SK-N-SH (cell line): Measurements from ENCODE around the gene COL26A1. TPM values are rescaled to one million over a fixed set of nuclear protein-coding genes. Genes with fewer than 3 reads are reported as not detected.

Experiments
- CTCF ChIA-PET: fragments of 300-600, 350-600 bp; formaldehyde crosslinking; extraction: SDS; loops from one replicate; lab custom pipeline; 2021; lab: Yijun Ruan, JAX
- POLR2A ChIA-PET: fragments of 350-600 bp; sonication (Branson Sonifier 250); formaldehyde crosslinking; extraction: SDS; loops from one replicate; lab custom pipeline; 2020; ENCODE audit warnings: antibody characterized with exemption, inconsistent platforms; lab: Yijun Ruan, JAX
- DNase-seq: peaks from one replicate; pipeline ENCODE4 v3.0.0; 2012
- H2AFZ ChIP-seq: fragments of 200-600 bp; sonication (generic); 2 replicates; pipeline ENCODE4 v1.8.1; 2016; ENCODE audit warnings: antibody characterized with exemption, mild to moderate bottlenecking, low read depth
- H3F3A ChIP-seq: fragments of 200-600 bp; sonication (generic); replicated peaks from 2 replicates; pipeline ENCODE3; 2016; ENCODE audit warnings: antibody characterized with exemption, mild to moderate bottlenecking; ENCODE audit not compliant: insufficient read depth
- H3K27ac ChIP-seq, 2 experiments: fragments of 200-500 bp in 1 of 2; fragments of 200-600 bp in 1 of 2; sonication (Bioruptor generic) in 1 of 2; sonication (generic), shearing (Covaris generic) in 1 of 2; 2 replicates each; pipeline versions ENCODE4 v1.5.1 to v1.6.1; 2014 to 2016; ENCODE audit warnings: low read depth in 2 of 2, inconsistent platforms in 1 of 2, low read length in 1 of 2, mild to moderate bottlenecking in 1 of 2, mixed read lengths in 1 of 2
- H3K27me3 ChIP-seq: fragments of 200-600 bp; sonication (generic), shearing (Covaris generic); 2 replicates; pipeline ENCODE4 v1.6.1; 2016; ENCODE audit warnings: mixed run types; ENCODE audit not compliant: insufficient read depth
- H3K36me3 ChIP-seq, 2 experiments: fragments of 200-500 bp in 1 of 2; fragments of 200-600 bp in 1 of 2; sonication (Bioruptor generic) in 1 of 2; sonication (generic) in 1 of 2; replicated peaks in 1 of 2; 2 replicates each; pipeline versions ENCODE3 to v1.5.1; 2014 to 2016; ENCODE audit warnings: low read length in 1 of 2, mild to moderate bottlenecking in 1 of 2; ENCODE audit not compliant: insufficient read depth in 2 of 2, control insufficient read depth in 1 of 2
- H3K4me1 ChIP-seq, 2 experiments: fragments of 200-500 bp in 1 of 2; fragments of 200-600 bp in 1 of 2; sonication (Bioruptor generic) in 1 of 2; sonication (generic), shearing (Covaris generic) in 1 of 2; 2 replicates each; pipeline versions ENCODE4 v1.5.1 to v1.6.1; 2014 to 2016; ENCODE audit warnings: low read depth in 1 of 2, low read length in 1 of 2, mixed run types in 1 of 2; ENCODE audit not compliant: insufficient read depth in 2 of 2, control insufficient read depth in 1 of 2
- H3K4me2 ChIP-seq: fragments of 200-600 bp; sonication (generic), shearing (Covaris generic); 2 replicates; pipeline ENCODE4 v1.6.1; 2017; ENCODE audit warnings: mixed run types
- H3K4me3 ChIP-seq, 2 experiments: fragments of 200-500 bp in 1 of 2; fragments of 200-600 bp in 1 of 2; sonication (Bioruptor generic) in 1 of 2; sonication (generic), shearing (Covaris generic) in 1 of 2; 2 replicates each; pipeline versions ENCODE4 v1.5.1 to v1.8.1; 2014 to 2016; ENCODE audit warnings: low read depth in 2 of 2, inconsistent platforms in 1 of 2, low read length in 1 of 2, mild to moderate bottlenecking in 1 of 2, mixed read lengths in 1 of 2, moderate library complexity in 1 of 2
- H3K79me2 ChIP-seq: fragments of 200-600 bp; sonication (generic); 2 replicates; pipeline ENCODE4 v1.8.1; 2017; ENCODE audit warnings: mild to moderate bottlenecking; ENCODE audit not compliant: insufficient read depth
- H3K9ac ChIP-seq: fragments of 200-600 bp; sonication (generic); 2 replicates; pipeline ENCODE4 v1.6.1; 2017; ENCODE audit warnings: mixed run types
- H3K9me2 ChIP-seq: fragments of 200-600 bp; sonication (generic); 2 replicates; pipeline ENCODE4 v1.6.1; 2017; ENCODE audit warnings: mixed run types
- H3K9me3 ChIP-seq: fragments of 200-600 bp; sonication (generic); 2 replicates; pipeline ENCODE4 v1.6.1; 2017; ENCODE audit warnings: mixed run types, mild to moderate bottlenecking, moderate library complexity
- H4K20me1 ChIP-seq: fragments of 200-600 bp; sonication (generic); 2 replicates; pipeline ENCODE4 v1.6.1; 2017; ENCODE audit warnings: mild to moderate bottlenecking, mixed run types; ENCODE audit not compliant: insufficient read depth
- CHD2 ChIP-seq: fragments of 150-350 bp; IDR thresholded peaks from 2 replicates; pipeline ENCODE4 v1.6.1; 2018; ENCODE audit warnings: low read length; ENCODE audit not compliant: partially characterized antibody
- ELF1 ChIP-seq: IDR thresholded peaks from 2 replicates; pipeline ENCODE4 v1.4.0; 2012
- FOSL2 ChIP-seq: IDR thresholded peaks from 2 replicates; pipeline ENCODE4 v1.4.0; 2012; ENCODE audit warnings: low read depth, mild to moderate bottlenecking, moderate library complexity, borderline replicate concordance
- FOXJ3 ChIP-seq: sonication (generic); formaldehyde crosslinking; IDR thresholded peaks from 2 replicates; pipeline ENCODE4 v1.5.1; 2020; ENCODE audit warnings: mild to moderate bottlenecking, missing genetic modification reagents
- FOXM1 ChIP-seq: IDR thresholded peaks from 2 replicates; pipeline ENCODE4 v1.4.0; 2012; ENCODE audit warnings: low read depth, mild to moderate bottlenecking
- GABPA ChIP-seq: IDR thresholded peaks from 2 replicates; pipeline ENCODE4 v1.4.0; 2012; ENCODE audit warnings: low read depth, mild to moderate bottlenecking
- GATA2 ChIP-seq: sonication (generic); formaldehyde crosslinking; IDR thresholded peaks from 2 replicates; pipeline ENCODE4 v1.5.0; 2020; ENCODE audit warnings: mild to moderate bottlenecking, missing genetic modification reagents
- JUND ChIP-seq: IDR thresholded peaks from 2 replicates; pipeline ENCODE4 v1.4.0; 2012
- MEF2A ChIP-seq: IDR thresholded peaks from 2 replicates; pipeline ENCODE4 v1.4.0; 2012; ENCODE audit warnings: low read depth, borderline replicate concordance
- MXI1 ChIP-seq: IDR thresholded peaks from 2 replicates; pipeline ENCODE4 v1.6.1; 2012; ENCODE audit warnings: mild to moderate bottlenecking, low read depth, low read length, improper control_type of control experiment
- NFIC ChIP-seq: IDR thresholded peaks from 2 replicates; pipeline ENCODE4 v1.4.0; 2012; ENCODE audit warnings: borderline replicate concordance
- RAD21 ChIP-seq: IDR thresholded peaks from 2 replicates; pipeline ENCODE4 v1.6.1; 2012; ENCODE audit warnings: mild to moderate bottlenecking, low read length
- RCOR1 ChIP-seq: fragments of 150-350 bp; IDR thresholded peaks from 2 replicates; pipeline ENCODE4 v1.6.1; 2017; ENCODE audit warnings: antibody characterized with exemption, low read length
- RFX5 ChIP-seq: IDR thresholded peaks from 2 replicates; pipeline ENCODE4 v1.6.1; 2012; ENCODE audit warnings: mild to moderate bottlenecking, improper control_type of control experiment, low read length
- RXRA ChIP-seq: IDR thresholded peaks from 2 replicates; pipeline ENCODE4 v1.4.0; 2012; ENCODE audit warnings: low read depth, mild to moderate bottlenecking, borderline replicate concordance
- SMC3 ChIP-seq: IDR thresholded peaks from 2 replicates; pipeline ENCODE4 v1.6.1; 2012; ENCODE audit warnings: low read depth, low read length, improper control_type of control experiment
- TAF1 ChIP-seq: IDR thresholded peaks from 2 replicates; pipeline ENCODE4 v1.6.1; 2012; ENCODE audit warnings: low read depth, mild to moderate bottlenecking, low read length, moderate library complexity, borderline replicate concordance
- TCF12 ChIP-seq: IDR thresholded peaks from 2 replicates; pipeline ENCODE4 v1.4.0; 2012
- TEAD4 ChIP-seq: IDR thresholded peaks from 2 replicates; pipeline ENCODE4 v1.4.0; 2012; ENCODE audit warnings: mild to moderate bottlenecking, borderline replicate concordance; ENCODE audit not compliant: insufficient read depth
- YY1 ChIP-seq: IDR thresholded peaks from 2 replicates; pipeline ENCODE4 v1.4.0; 2012; ENCODE audit warnings: low read depth, mild to moderate bottlenecking
- WGBS: methylation state at CpG from one replicate; pipeline ENCODE4 v1.1.6; 2017; ENCODE audit warnings: low lambda C conversion rate; 5-methylcytosine and 5-hydroxymethylcytosine counted together
- polyA plus RNA-seq, 3 experiments: library from polyadenylated mRNA; depleted of rRNA; stranded (reverse); fragments of >200 nt; gene quantifications; 2 replicates each; pipeline ENCODE4 v1.2.3, GENCODE V29; 2012
- TF ChIP-seq, protein P1 (sequence below): fragments of 150-350 bp; IDR thresholded peaks from 2 replicates; pipeline ENCODE4 v1.6.1; 2017; ENCODE audit warnings: antibody characterized with exemption, low read length, low read depth, borderline replicate concordance
- TF ChIP-seq, protein P2 (sequence below): fragments of 200-600 bp; sonication (generic); IDR thresholded peaks from 2 replicates; pipeline ENCODE4 v1.6.1; 2017; ENCODE audit warnings: antibody characterized with exemption, mild to moderate bottlenecking, moderate library complexity
- TF ChIP-seq, protein P3 (sequence below): IDR thresholded peaks from 2 replicates; pipeline ENCODE4 v1.4.0; 2012; ENCODE audit warnings: low read depth
- TF ChIP-seq, protein P4 (sequence below): IDR thresholded peaks from 2 replicates; pipeline ENCODE4 v1.4.0; 2012; ENCODE audit warnings: low read depth, borderline replicate concordance
- TF ChIP-seq, protein P5 (sequence below): IDR thresholded peaks from 2 replicates; pipeline ENCODE4; 2012

COL26A1 gene
- polyA plus RNA-seq, 1 of the 3 experiments (the other 2 are of a cell fraction), result 0.05 TPM

DNA sequence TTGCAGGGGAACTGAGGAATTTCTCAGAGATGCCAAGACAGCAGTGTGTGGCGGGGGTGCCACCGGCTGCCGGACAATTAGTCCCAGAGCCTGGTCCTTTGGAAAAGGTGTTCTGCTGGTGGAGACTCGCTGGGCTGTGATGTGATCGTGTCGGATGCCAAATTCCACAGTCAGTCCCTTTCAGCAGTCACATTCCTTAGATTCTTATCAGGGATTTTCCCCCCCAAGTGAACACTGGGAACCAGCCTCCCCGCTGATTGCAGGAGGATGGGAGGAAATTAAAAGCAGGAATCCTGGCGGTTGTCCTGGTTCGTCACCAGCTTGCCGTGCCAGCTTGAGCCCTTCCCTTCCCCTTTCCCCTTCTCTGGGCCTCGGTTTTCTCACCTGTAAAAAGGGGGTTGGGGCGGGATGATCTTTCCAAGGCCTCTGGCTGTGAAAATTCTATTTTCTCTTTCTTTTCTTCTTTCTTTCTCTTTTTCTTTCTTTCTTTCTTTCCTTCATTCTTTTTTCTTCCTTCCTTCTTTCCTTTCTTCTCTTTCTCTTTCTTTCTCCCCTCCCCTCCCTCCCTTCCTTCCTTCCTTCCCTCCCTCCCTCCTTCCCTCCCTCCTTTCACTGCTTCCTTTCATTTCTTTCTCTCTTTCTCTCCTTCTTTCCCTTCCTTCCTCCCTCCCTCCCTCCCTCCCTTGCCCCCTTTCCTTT lies 39.6 kb downstream of the COL26A1 start (continued):
- peak; percentile 35; the same call in 1 of the 2 replicates for TF ChIP-seq TAF1
- TF ChIP-seq, protein P1, sequence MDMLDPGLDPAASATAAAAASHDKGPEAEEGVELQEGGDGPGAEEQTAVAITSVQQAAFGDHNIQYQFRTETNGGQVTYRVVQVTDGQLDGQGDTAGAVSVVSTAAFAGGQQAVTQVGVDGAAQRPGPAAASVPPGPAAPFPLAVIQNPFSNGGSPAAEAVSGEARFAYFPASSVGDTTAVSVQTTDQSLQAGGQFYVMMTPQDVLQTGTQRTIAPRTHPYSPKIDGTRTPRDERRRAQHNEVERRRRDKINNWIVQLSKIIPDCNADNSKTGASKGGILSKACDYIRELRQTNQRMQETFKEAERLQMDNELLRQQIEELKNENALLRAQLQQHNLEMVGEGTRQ, result no peak
- TF ChIP-seq GABPA, result no peak
- TF ChIP-seq RAD21, result no peak
- TF ChIP-seq, protein P2, sequence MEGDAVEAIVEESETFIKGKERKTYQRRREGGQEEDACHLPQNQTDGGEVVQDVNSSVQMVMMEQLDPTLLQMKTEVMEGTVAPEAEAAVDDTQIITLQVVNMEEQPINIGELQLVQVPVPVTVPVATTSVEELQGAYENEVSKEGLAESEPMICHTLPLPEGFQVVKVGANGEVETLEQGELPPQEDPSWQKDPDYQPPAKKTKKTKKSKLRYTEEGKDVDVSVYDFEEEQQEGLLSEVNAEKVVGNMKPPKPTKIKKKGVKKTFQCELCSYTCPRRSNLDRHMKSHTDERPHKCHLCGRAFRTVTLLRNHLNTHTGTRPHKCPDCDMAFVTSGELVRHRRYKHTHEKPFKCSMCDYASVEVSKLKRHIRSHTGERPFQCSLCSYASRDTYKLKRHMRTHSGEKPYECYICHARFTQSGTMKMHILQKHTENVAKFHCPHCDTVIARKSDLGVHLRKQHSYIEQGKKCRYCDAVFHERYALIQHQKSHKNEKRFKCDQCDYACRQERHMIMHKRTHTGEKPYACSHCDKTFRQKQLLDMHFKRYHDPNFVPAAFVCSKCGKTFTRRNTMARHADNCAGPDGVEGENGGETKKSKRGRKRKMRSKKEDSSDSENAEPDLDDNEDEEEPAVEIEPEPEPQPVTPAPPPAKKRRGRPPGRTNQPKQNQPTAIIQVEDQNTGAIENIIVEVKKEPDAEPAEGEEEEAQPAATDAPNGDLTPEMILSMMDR, result no peak
- TF ChIP-seq RFX5, result no peak
- TF ChIP-seq ELF1, result no peak
- TF ChIP-seq, protein P3, sequence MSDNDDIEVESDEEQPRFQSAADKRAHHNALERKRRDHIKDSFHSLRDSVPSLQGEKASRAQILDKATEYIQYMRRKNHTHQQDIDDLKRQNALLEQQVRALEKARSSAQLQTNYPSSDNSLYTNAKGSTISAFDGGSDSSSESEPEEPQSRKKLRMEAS, result peak; percentile 53
- peak; percentile 88 for TF ChIP-seq CHD2
- peak; percentile 96 for TF ChIP-seq RCOR1
- no peak for TF ChIP-seq SMC3
- TF ChIP-seq, protein P4, sequence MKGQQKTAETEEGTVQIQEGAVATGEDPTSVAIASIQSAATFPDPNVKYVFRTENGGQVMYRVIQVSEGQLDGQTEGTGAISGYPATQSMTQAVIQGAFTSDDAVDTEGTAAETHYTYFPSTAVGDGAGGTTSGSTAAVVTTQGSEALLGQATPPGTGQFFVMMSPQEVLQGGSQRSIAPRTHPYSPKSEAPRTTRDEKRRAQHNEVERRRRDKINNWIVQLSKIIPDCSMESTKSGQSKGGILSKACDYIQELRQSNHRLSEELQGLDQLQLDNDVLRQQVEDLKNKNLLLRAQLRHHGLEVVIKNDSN, result no peak
- TF ChIP-seq MXI1, result no peak
- TF ChIP-seq JUND, result no peak; the same call in 1 of the 2 replicates
- no peak for TF ChIP-seq FOXJ3 (CRISPR knock-in tag)

DNA sequence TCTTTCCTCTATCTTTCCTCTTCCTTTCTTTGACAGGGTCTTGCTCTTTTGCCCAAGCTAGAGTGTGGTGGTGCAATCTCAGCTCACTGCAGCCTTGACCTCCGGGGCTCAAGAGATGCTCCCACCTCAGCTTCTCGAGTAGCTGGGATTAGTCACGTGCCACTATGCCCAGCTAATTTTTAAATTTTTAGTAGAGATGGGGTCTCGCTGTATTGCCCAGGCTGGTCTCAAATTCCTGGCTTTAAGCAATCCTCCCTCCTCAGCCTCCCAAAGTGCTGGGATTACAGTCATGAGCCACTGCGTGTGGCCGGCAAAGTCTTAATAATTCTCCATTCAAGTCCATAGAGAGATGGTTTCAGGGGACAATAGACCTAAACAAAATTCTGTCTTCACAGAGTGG lies 40.2 kb downstream of the COL26A1 start:
- Histone ChIP-seq H3K27me3 (peaks cover 14% of the 10 kb centered on the region; the same call in 1 of the 2 replicates), H2AFZ (no peak overlapping the region), H3K9ac (no peak overlapping the region), H3K9me3 (no peaks in the 10 kb centered on the region), H4K20me1 (no peaks in the 10 kb centered on the region), H3K4me3 (no peak overlapping the region), H3K4me2 (no peak overlapping the region), H3K79me2 (no peaks in the 10 kb centered on the region), H3K9me2 (no peaks in the 10 kb centered on the region), H3K27ac (no peak overlapping the region), H3F3A (peaks cover 3% of the 10 kb centered on the region), H3K4me1 (peaks cover 5 to 7% of the 10 kb centered on the region in 2 experiments; a peak in 1 of 4 replicates), H3K36me3 (no peaks in the 10 kb centered on the region)
- ChIA-PET CTCF (interaction anchor here (1.0 to 2.5 kb wide), 6 partner anchors 9 to 120 kb away, joined by 3 to 17 read pairs (median 5); partner anchors contain the start of gene COL26A1), POLR2A (no interaction called here)
- 81% methylated on average over 6 of the region's 6 CpGs for WGBS
- TF ChIP-seq YY1, result no peak
- TF ChIP-seq TCF12, result no peak
- no peak for TF ChIP-seq GABPA
- TF ChIP-seq, protein P1, result no peak
- no peak for TF ChIP-seq MEF2A
- no peak for TF ChIP-seq TEAD4
- no peak for TF ChIP-seq RXRA
- TF ChIP-seq RAD21, result no peak
- no peak for TF ChIP-seq GATA2 (CRISPR knock-in tag)
- TF ChIP-seq RFX5, result no peak
- TF ChIP-seq, protein P3, result no peak
- no peak for TF ChIP-seq FOXM1
- TF ChIP-seq RCOR1, result no peak
- no peak for TF ChIP-seq FOSL2
- TF ChIP-seq, protein P5, sequence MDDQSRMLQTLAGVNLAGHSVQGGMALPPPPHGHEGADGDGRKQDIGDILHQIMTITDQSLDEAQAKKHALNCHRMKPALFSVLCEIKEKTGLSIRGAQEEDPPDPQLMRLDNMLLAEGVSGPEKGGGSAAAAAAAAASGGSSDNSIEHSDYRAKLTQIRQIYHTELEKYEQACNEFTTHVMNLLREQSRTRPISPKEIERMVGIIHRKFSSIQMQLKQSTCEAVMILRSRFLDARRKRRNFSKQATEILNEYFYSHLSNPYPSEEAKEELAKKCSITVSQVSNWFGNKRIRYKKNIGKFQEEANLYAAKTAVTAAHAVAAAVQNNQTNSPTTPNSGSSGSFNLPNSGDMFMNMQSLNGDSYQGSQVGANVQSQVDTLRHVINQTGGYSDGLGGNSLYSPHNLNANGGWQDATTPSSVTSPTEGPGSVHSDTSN, result no peak
- TF ChIP-seq CHD2, result no peak
- TF ChIP-seq, protein P4, result no peak
- no peak for TF ChIP-seq MXI1
- TF ChIP-seq NFIC, result no peak
- no peak for DNase-seq
